Natural killer cell (primary cell): ENCODE data around the gene KIFC3. TPM values are rescaled to one million over a fixed set of nuclear protein-coding genes. Genes with fewer than 3 reads are reported as not detected.

Experiments
- ATAC-seq, 3 donors: fragments of 150-1000 bp in 2 of 3; fragments of 200-7000 bp in 1 of 3; cut with Tn5 transposase; 1 replicate in 1 of 3; 2 replicates in 2 of 3; pipeline ENCODE4 v1.10.0; 2021; ENCODE audit warnings: mild to moderate bottlenecking in 2 of 3, moderate library complexity in 2 of 3
- DNase-seq, 2 donors: peaks; one replicate each; pipeline versions ENCODE4 v3.0.0 to v3.0.0-alpha.2; 2013 to 2021; ENCODE audit warnings: mixed read lengths in 1 of 2
- H3K27ac ChIP-seq: one replicate; pipeline ENCODE4 v1.5.1; 2013; ENCODE audit warnings: mild to moderate bottlenecking, low read length
- H3K27me3 ChIP-seq: one replicate; pipeline ENCODE4 v1.6.1; 2013; ENCODE audit warnings: low read length; ENCODE audit not compliant: control insufficient read depth, insufficient read depth
- H3K36me3 ChIP-seq: one replicate; pipeline ENCODE4 v1.6.1; 2013; ENCODE audit warnings: low read length; ENCODE audit not compliant: control insufficient read depth, insufficient read depth
- H3K4me1 ChIP-seq: one replicate; pipeline ENCODE4 v1.6.1; 2013; ENCODE audit warnings: low read length; ENCODE audit not compliant: control insufficient read depth, insufficient read depth
- H3K4me3 ChIP-seq: one replicate; pipeline ENCODE4 v1.5.1; 2013; ENCODE audit warnings: low read length
- H3K9me3 ChIP-seq: one replicate; pipeline ENCODE4 v1.6.1; 2013; ENCODE audit warnings: low read length; ENCODE audit not compliant: control insufficient read depth, insufficient read depth
- H3K27ac Mint-ChIP-seq, 2 donors: one replicate each; pipeline ENCODE4 v1.8.0; 2022; ENCODE audit warnings: mild to moderate bottlenecking in 2 of 2, mixed read lengths in 2 of 2, moderate library complexity in 1 of 2
- H3K27me3 Mint-ChIP-seq, 2 donors: one replicate each; pipeline ENCODE4 v1.8.0; 2022; ENCODE audit warnings: low read depth in 2 of 2, mixed read lengths in 2 of 2
- H3K36me3 Mint-ChIP-seq: one replicate; pipeline ENCODE4 v1.8.0; 2022; ENCODE audit warnings: mixed read lengths
- H3K4me1 Mint-ChIP-seq, 2 donors: one replicate each; pipeline ENCODE4 v1.8.0; 2022; ENCODE audit warnings: mixed read lengths in 2 of 2
- H3K4me3 Mint-ChIP-seq: one replicate; pipeline ENCODE4 v1.8.0; 2022; ENCODE audit warnings: mild to moderate bottlenecking, moderate library complexity, mixed read lengths
- H3K9me3 Mint-ChIP-seq, 2 donors: one replicate each; pipeline ENCODE4 v1.8.0; 2022; ENCODE audit warnings: mixed read lengths in 2 of 2
- CTCF ChIP-seq: fragments of 200-600 bp; IDR thresholded peaks from one replicate; pipeline ENCODE4 v1.8.0; 2022; ENCODE audit warnings: antibody characterized with exemption
- WGBS: methylation state at CpG from one replicate; pipeline ENCODE4 v1.1.7; 2013; ENCODE audit warnings: missing lambda C conversion rate; ENCODE audit not compliant: insufficient coverage; 5-methylcytosine and 5-hydroxymethylcytosine counted together
- intact Hi-C: fragments of 100-400 bp; cut with micrococcal nuclease; formaldehyde crosslinking; loops from one replicate; pipeline ENCODE4 v1.14.2; 2022
- total RNA-seq, 4 donors: library from RNA; stranded (reverse); fragments of 120-200 nt in 1 of 4; gene quantifications; one replicate each; pipeline versions ENCODE4 v1.2.3 to v1.2.4, GENCODE V29; 2013 to 2022

KIFC3 gene
- total RNA-seq, 3 donors from 2014 or later (not counting 1 experiment from before 2014, with no cell fraction given) = 54.2 to 106 (median 84.9) TPM

- no peak for TF ChIP-seq CTCF
- Mint-ChIP-seq H3K27me3 (no peaks in the 10 kb centered on the region), H3K4me1 (peaks cover 0 to 9% of the 10 kb centered on the region in 2 donors), H3K4me3 (no peak overlapping the region), H3K9me3 (no peaks in the 10 kb centered on the region), H3K36me3 (no peaks in the 10 kb centered on the region), H3K27ac (no peak overlapping the region)
- H3K27me3 ChIP-seq = no peaks in the 10 kb centered on the region
- no peaks in the 10 kb centered on the region for H3K9me3 ChIP-seq
- ATAC-seq = no peak
- intact Hi-C loops = no loop called here
- H3K27ac ChIP-seq = no peak overlapping the region
- peaks cover 4% of the 10 kb centered on the region for H3K36me3 ChIP-seq
- DNase-seq = no peak
- WGBS = 93% methylated on average over 22 of the region's 22 CpGs
- no peaks in the 10 kb centered on the region for H3K4me1 ChIP-seq
- no peak overlapping the region for H3K4me3 ChIP-seq
Measured at GRCh38 chr16:57769541-57770145, 32.6 kb downstream of the KIFC3 start.

- no peaks in the 10 kb centered on the region for H3K9me3 Mint-ChIP-seq
- Histone ChIP-seq H3K9me3 (no peaks in the 10 kb centered on the region), H3K27me3 (no peaks in the 10 kb centered on the region), H3K27ac (no peak overlapping the region), H3K4me3 (no peak overlapping the region), H3K36me3 (peaks cover 4% of the 10 kb centered on the region), H3K4me1 (no peaks in the 10 kb centered on the region)
- peaks cover 0 to 13% of the 10 kb centered on the region in 2 donors for H3K4me1 Mint-ChIP-seq
- no peak overlapping the region for H3K27ac Mint-ChIP-seq
- no peak overlapping the region for H3K4me3 Mint-ChIP-seq
- H3K36me3 Mint-ChIP-seq = no peaks in the 10 kb centered on the region
- H3K27me3 Mint-ChIP-seq = no peaks in the 10 kb centered on the region
- DNase-seq (no peak), ATAC-seq (no peak)
- TF ChIP-seq CTCF = no peak
- 91% methylated on average over 15 of the region's 15 CpGs for WGBS
- intact Hi-C loops = no loop called here
Measured at GRCh38 chr16:57766714-57767348, 35.5 kb downstream of the KIFC3 start.

- ATAC-seq (no peak), DNase-seq (no peak)
- no peak overlapping the region for H3K4me3 Mint-ChIP-seq
- intact Hi-C loops = no loop called here
- H3K4me1 ChIP-seq = no peaks in the 10 kb centered on the region
- H3K27me3 ChIP-seq = no peaks in the 10 kb centered on the region
- H3K4me3 ChIP-seq = no peak overlapping the region
- H3K4me1 Mint-ChIP-seq = peaks cover 0 to 13% of the 10 kb centered on the region in 2 donors
- H3K36me3 ChIP-seq = no peaks in the 10 kb centered on the region
- no peaks in the 10 kb centered on the region for H3K9me3 Mint-ChIP-seq
- H3K27me3 Mint-ChIP-seq = no peaks in the 10 kb centered on the region
- no peaks in the 10 kb centered on the region for H3K9me3 ChIP-seq
- TF ChIP-seq CTCF = no peak
- H3K27ac ChIP-seq = no peak overlapping the region
- peak overlapping the region in 1 of 2 donors; percentile 16 for H3K27ac Mint-ChIP-seq
- WGBS = 93% methylated on average over 17 of the region's 17 CpGs
- H3K36me3 Mint-ChIP-seq = no peaks in the 10 kb centered on the region
Measured at GRCh38 chr16:57765160-57765728, 37.0 kb downstream of the KIFC3 start.
